Spleen (tissue), 11 donors: ENCODE data around the gene GFPT2. TPM values are rescaled to one million over a fixed set of nuclear protein-coding genes. Genes with fewer than 3 reads are reported as not detected.
"Not testable (repeated sequence)": the region's sequence is repeated elsewhere in the genome, so short reads cannot be mapped to it uniquely, and the experiment has no call there.

Experiments
- DNase-seq: peaks from one replicate; pipeline ENCODE4 v3.0.0-alpha.2; 2020
- H3K27ac ChIP-seq, 8 donors: fragments of 200-600 bp; sonication (generic) in 7 of 8; 1 replicate in 4 of 8; 2 replicates in 4 of 8; pipeline versions ENCODE4 v1.5.0 to v1.8.0; 2016 to 2021; ENCODE audit warnings: inconsistent platforms in 4 of 8, mild to moderate bottlenecking in 4 of 8, moderate library complexity in 1 of 8
- H3K27me3 ChIP-seq, 7 donors: fragments of 200-600 bp; sonication (generic) in 6 of 7; replicated peaks in 1 of 7; 1 replicate in 4 of 7; 2 replicates in 3 of 7; pipeline versions ENCODE4 v1.5.0 to v1.8.0; 2016 to 2021; ENCODE audit warnings: inconsistent platforms in 3 of 7, mild to moderate bottlenecking in 1 of 7
- H3K36me3 ChIP-seq, 6 donors: fragments of 200-600 bp; sonication (generic) in 5 of 6; 1 replicate in 4 of 6; 2 replicates in 2 of 6; pipeline versions ENCODE4 v1.5.0 to v1.8.0; 2016 to 2021; ENCODE audit warnings: inconsistent platforms in 2 of 6
- H3K4me1 ChIP-seq, 6 donors: fragments of 200-600 bp; sonication (generic) in 5 of 6; 1 replicate in 3 of 6; 2 replicates in 3 of 6; pipeline versions ENCODE4 v1.5.0 to v1.8.0; 2016 to 2021; ENCODE audit warnings: inconsistent platforms in 3 of 6
- H3K4me3 ChIP-seq, 8 donors: fragments of 200-600 bp; sonication (generic) in 7 of 8; 1 replicate in 4 of 8; 2 replicates in 4 of 8; pipeline versions ENCODE4 v1.5.0 to v1.8.0; 2016 to 2021; ENCODE audit warnings: inconsistent platforms in 4 of 8, mild to moderate bottlenecking in 4 of 8, moderate library complexity in 2 of 8
- H3K9me3 ChIP-seq, 8 donors: fragments of 200-600 bp; sonication (generic) in 7 of 8; 1 replicate in 4 of 8; 2 replicates in 4 of 8; pipeline versions ENCODE4 v1.5.0 to v1.8.0; 2016 to 2021; ENCODE audit warnings: inconsistent platforms in 4 of 8
- POLR2A ChIP-seq, 3 donors: fragments of 450-650 bp; IDR thresholded peaks; one replicate each; pipeline ENCODE4 v1.5.1; 2017; ENCODE audit warnings: antibody characterized with exemption in 3 of 3, mild to moderate bottlenecking in 1 of 3
- POLR2AphosphoS5 ChIP-seq, 3 donors: sonication (generic); formaldehyde crosslinking; IDR thresholded peaks; one replicate each; pipeline ENCODE4 v1.5.1; 2017; ENCODE audit warnings: antibody characterized with exemption in 3 of 3
- WGBS, 5 donors: extraction: QIAGEN DNeasy Blood & Tissue Kit in 3 of 5; methylation state at CpG; one replicate each; pipeline versions ENCODE4 v1.1.5 to v1.1.7; 2013 to 2018; 5-methylcytosine and 5-hydroxymethylcytosine counted together
- intact Hi-C: fragments of 100-400 bp; cut with DNase I; formaldehyde crosslinking; loops from one replicate; pipeline ENCODE4 v1.15.0; 2023; ENCODE audit warnings: low total_unique reads
- polyA plus RNA-seq, 3 donors: library from polyadenylated mRNA; stranded (reverse); fragments of 200-250 nt; gene quantifications; one replicate each; pipeline ENCODE4 v1.2.1, GENCODE V29; 2013
- total RNA-seq, 7 donors: library from RNA; depleted of rRNA in 3 of 7; stranded (reverse); fragments of >200 nt in 3 of 7; fragmentation: NEBNext Ultra II Directional in 4 of 7; extraction: Animal tissue kit (Norgen Biotek cat#: 25700) in 4 of 7; gene quantifications; one replicate each; pipeline versions ENCODE4 v1.1.0 to v1.2.1, GENCODE V29; 2016 to 2021
- TF ChIP-seq, protein P1 (sequence below), 11 experiments: fragments of 200-600 bp in 7 of 11; fragments of 450-650 bp in 4 of 11; sonication (generic) in 4 of 11; IDR thresholded peaks in 8 of 11; conservative IDR thresholded peaks in 3 of 11; 1 replicate in 7 of 11; 2 replicates in 4 of 11; pipeline versions ENCODE4 v1.4.0 to v1.8.0; 2016 to 2021; ENCODE audit warnings: antibody characterized with exemption in 11 of 11, inconsistent platforms in 4 of 11, mild to moderate bottlenecking in 1 of 11
- donor health status: healthy with polysubstance abuse.
- donor health status: DM: no; HTN: no; CAD: no; lungs with moderate emphysema.
- donor health status: DM: no; HTN: no; CAD: no.
- donor health status: Bipolar disorder and iron deficiency.
- donor health status: healthy.
- donor health status: DM: no; HTN: no; CAD: no.
- donor health status: DM: yes; HTN: yes; CAD: no.

The GFPT2 gene
- total and polyA plus RNA-seq, 10 donors, result 1.2 to 4.7 (median 1.9) TPM

DNA sequence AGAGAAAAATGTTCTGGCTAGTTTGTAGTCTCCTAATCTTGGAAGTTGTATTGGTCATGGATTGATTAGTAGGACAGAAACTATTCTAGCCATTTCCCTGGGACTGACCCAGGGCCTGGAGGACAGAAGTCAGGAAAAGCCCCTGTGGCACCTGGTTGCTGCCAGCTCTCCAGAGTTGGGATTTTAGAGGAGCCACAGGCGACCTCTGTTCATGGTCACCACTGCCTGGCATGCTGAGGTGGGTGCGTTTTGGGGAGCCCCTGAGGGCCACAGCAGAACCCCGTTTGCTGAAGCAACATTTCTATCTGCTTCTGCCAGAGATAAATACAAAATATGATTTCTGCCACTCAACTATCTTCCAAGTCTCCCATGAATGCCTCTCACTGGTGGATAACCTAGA lies 53.6 kb downstream of the GFPT2 start:
- intact Hi-C loops, result loop anchor here (10.0 kb wide), 1 partner anchor 375 kb away; no protein-coding TSS in a partner anchor
- no peak overlapping the region for H3K27ac ChIP-seq
- H3K4me1 ChIP-seq, result peaks cover 0 to 8% (median under 1%) of the 10 kb centered on the region in 6 donors
- TF ChIP-seq, protein P1, sequence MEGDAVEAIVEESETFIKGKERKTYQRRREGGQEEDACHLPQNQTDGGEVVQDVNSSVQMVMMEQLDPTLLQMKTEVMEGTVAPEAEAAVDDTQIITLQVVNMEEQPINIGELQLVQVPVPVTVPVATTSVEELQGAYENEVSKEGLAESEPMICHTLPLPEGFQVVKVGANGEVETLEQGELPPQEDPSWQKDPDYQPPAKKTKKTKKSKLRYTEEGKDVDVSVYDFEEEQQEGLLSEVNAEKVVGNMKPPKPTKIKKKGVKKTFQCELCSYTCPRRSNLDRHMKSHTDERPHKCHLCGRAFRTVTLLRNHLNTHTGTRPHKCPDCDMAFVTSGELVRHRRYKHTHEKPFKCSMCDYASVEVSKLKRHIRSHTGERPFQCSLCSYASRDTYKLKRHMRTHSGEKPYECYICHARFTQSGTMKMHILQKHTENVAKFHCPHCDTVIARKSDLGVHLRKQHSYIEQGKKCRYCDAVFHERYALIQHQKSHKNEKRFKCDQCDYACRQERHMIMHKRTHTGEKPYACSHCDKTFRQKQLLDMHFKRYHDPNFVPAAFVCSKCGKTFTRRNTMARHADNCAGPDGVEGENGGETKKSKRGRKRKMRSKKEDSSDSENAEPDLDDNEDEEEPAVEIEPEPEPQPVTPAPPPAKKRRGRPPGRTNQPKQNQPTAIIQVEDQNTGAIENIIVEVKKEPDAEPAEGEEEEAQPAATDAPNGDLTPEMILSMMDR (IDR thresholded peaks at IDR 0.05 in 8 of 11, conservative IDR thresholded peaks at IDR 0.05 in 3 of 11), result no peak
- TF ChIP-seq POLR2A (IDR thresholded peaks at IDR 0.05) (no peak), POLR2AphosphoS5 (IDR thresholded peaks at IDR 0.05) (no peak)
- H3K27me3 ChIP-seq, result peaks cover 0 to 6% (median 0%) of the 10 kb centered on the region in 7 donors
- peak; percentile 21 for DNase-seq
- no peak overlapping the region for H3K4me3 ChIP-seq
- 53 to 96% (median 87%) methylated on average over 3 of the region's 3 CpGs for WGBS, 5 donors
- H3K9me3 ChIP-seq, result no peaks in the 10 kb centered on the region
- H3K36me3 ChIP-seq, result no peaks in the 10 kb centered on the region

DNA sequence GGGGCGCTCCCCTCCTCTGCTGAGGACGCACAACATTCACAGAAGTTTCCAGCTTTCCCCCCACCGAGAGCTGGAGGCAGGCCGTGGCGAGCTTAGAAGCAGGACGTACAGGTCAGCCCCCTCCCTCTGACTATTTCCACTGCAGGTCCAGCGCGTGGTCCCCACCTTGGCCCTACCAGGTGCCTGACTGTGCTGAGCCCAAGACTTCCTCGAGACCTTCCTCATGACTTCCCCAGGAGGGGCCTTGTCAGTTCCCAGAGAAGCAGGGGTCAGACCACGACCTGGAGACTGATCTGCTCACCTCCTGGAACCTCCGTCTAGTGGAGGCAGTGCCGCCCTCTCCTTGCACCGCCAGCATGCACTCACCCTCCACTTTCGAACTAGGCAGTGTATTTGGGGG lies 54.1 kb downstream of the GFPT2 start:
- not testable (repeated sequence) for H3K9me3 ChIP-seq, H3K4me3 ChIP-seq, H3K27me3 ChIP-seq, H3K36me3 ChIP-seq, H3K27ac ChIP-seq
- WGBS, 5 donors, result 88 to 94% (median 90%) methylated on average over 11 to 14 of the region's 14 CpGs
- DNase-seq, result peak; percentile 48
- peaks cover 0 to 14% (median 3%) of the 10 kb centered on the region in 6 donors for H3K4me1 ChIP-seq
- intact Hi-C loops, result loop anchor here (10.0 kb wide), 1 partner anchor 376 kb away; no protein-coding TSS in a partner anchor

DNA sequence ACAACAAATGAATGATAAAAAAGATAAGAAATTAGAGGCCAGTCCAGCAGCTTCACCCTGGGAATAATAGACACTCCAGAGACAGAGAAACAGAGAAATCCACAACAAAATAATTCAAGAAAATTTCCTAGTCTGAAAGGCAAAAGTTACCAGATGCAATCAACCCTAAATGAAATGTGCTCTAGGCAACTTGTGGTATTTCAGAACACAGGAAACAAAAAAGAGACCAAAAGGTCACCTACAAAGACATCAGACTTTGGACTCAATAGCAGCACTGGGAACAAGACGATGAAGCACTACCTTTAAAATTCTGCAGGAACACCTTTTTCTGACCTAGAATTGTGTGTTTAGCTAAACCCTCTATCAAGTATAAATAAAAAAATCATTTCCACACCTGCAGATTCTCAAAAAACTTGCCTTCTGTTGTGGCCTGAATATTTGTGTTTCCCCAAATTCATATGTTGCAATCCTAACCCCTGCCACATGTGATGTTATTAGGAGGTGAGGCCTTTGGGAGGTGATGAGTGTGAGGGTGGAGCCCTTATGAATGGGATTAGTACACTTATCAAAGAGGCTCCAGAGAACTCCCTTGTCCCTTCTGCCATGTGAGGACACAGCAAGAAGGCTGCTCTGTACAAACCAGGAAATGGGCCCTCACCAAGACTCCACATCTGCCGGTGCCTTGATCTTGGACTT lies 55.4 kb downstream of the GFPT2 start:
- Histone ChIP-seq H3K4me1 (peaks cover 5 to 26% (median 14%) of the 10 kb centered on the region in 6 donors), H3K9me3 (no peaks in the 10 kb centered on the region), H3K27me3 (peaks cover 0 to 6% (median 0%) of the 10 kb centered on the region in 7 donors), H3K27ac (no peak overlapping the region), H3K4me3 (no peak overlapping the region), H3K36me3 (no peaks in the 10 kb centered on the region)
- intact Hi-C loops, result loop anchor here (10.0 kb wide), 1 partner anchor 377 kb away; no protein-coding TSS in a partner anchor
- 86 to 91% (median 89%) methylated on average over 2 of the region's 2 CpGs for WGBS, 5 donors
- TF ChIP-seq, protein P1 (IDR thresholded peaks at IDR 0.05 in 8 of 11, conservative IDR thresholded peaks at IDR 0.05 in 3 of 11), result no peak
- no peak for TF ChIP-seq POLR2A (IDR thresholded peaks at IDR 0.05)
- no peak for TF ChIP-seq POLR2AphosphoS5 (IDR thresholded peaks at IDR 0.05)
- DNase-seq, result no peak

DNA sequence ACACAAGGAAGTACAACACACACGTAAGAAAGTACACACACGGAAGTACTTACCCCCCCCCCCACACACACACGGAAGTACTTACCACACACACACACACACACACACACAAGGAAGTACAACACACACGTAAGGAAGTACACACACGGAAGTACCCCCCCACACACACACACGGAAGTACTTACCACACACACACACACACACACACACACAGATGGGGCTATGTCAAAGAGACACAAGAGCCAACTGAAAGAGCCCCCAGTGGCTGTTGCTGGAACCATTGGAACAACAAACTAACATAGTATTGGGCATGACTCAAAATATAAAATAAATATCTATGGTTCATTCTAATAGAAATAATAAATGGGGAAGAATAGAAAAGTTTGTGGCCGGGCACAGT lies 56.4 kb downstream of the GFPT2 start:
- Histone ChIP-seq H3K36me3 (no peaks in the 10 kb centered on the region), H3K27ac (no peak overlapping the region), H3K4me1 (peaks cover 5 to 30% (median 16%) of the 10 kb centered on the region in 6 donors), H3K9me3 (no peaks in the 10 kb centered on the region), H3K4me3 (no peak overlapping the region), H3K27me3 (no peaks in the 10 kb centered on the region)
- intact Hi-C loops, result loop anchor here (10.0 kb wide), 1 partner anchor 378 kb away; no protein-coding TSS in a partner anchor
- no peak for DNase-seq
- WGBS, 5 donors, result 32 to 79% (median 40%) methylated on average over 4 to 7 of the region's 7 CpGs
- no peak for TF ChIP-seq POLR2A (IDR thresholded peaks at IDR 0.05)
- no peak for TF ChIP-seq POLR2AphosphoS5 (IDR thresholded peaks at IDR 0.05)
- TF ChIP-seq, protein P1 (IDR thresholded peaks at IDR 0.05 in 8 of 11, conservative IDR thresholded peaks at IDR 0.05 in 3 of 11), result no peak
